HTR-8/SVneo (cell line): ENCODE measurements around the gene APOA4.
"Not testable (repeated sequence)": the region's sequence is repeated elsewhere in the genome, so short reads cannot be mapped to it uniquely, and the experiment has no call there.

Source experiments
- DNase-seq: peaks from one replicate; pipeline ENCODE4 v3.0.0; 2011; ENCODE audit warnings: low spot score, mixed read lengths; ENCODE audit not compliant: insufficient read length
- FAIRE-seq: peaks from 2 replicates; lab custom pipeline; 2011; peaks lifted over from hg19 to GRCh38; lab: Jason Lieb, UNC

Gene APOA4

DNA sequence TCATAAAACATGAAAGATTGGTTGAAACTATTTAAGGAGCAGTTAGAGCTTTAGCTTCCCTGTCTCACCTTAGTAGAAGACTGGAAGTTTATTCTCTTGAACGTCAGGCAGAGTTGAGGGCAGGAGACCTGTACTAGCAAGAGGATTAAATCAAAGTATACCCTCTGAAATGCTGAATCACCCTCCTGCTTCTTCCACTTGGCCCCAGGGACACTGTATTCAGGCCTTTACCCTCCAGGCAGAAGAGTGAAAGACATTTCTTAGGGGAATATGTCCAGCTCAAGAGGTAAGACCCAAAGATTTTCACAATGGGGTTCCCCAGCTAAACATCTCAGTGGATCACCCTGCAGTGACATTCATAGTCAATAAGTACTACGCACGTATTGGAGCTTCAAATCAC is 11.9 kb downstream of the APOA4 start:
- no peak for FAIRE-seq
- no peak for DNase-seq

DNA sequence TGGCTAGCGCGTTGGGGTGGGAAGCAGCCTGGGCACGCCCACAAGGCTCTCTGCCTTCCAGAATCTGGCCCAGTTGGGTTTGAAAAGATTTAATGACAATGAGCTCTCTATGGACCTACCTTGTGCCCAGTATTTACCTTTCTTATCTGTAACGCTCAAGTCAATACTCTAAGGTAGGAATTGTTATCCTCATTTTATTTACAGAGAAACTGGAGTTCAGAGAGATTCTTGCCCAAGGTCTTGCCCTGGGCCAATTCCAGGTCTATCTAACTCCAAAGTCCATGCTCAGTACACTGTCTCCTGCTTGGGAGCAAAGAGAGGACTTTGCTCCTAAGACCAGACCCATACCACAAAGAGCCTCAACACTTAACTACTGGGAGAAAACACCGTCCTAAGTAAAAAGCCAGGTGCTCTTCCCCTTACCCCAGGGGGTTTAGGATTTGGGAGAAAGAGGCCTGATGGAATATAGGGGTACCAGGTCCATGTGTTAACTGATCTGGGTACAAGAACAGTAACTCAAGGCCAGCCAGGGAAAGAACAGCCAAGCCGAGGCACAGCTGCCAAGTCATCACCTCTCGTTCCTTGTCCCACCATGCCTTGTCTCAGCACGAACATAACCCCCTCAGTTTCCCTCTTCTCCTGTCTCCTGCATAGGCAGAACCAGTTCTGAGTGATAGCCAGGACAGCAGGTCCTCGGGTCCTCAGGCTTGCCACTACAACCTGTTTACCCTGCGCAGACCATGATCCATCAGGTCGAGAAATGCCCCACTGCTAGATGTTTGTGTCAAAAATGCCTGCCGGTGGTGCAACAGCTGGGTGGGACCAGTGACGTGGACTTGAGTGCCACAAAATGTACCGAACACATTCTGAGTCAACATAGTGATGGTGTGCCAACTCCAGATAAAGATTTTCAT is 14.6 kb downstream of the APOA4 start:
- DNase-seq = no peak
- no peak for FAIRE-seq

DNA sequence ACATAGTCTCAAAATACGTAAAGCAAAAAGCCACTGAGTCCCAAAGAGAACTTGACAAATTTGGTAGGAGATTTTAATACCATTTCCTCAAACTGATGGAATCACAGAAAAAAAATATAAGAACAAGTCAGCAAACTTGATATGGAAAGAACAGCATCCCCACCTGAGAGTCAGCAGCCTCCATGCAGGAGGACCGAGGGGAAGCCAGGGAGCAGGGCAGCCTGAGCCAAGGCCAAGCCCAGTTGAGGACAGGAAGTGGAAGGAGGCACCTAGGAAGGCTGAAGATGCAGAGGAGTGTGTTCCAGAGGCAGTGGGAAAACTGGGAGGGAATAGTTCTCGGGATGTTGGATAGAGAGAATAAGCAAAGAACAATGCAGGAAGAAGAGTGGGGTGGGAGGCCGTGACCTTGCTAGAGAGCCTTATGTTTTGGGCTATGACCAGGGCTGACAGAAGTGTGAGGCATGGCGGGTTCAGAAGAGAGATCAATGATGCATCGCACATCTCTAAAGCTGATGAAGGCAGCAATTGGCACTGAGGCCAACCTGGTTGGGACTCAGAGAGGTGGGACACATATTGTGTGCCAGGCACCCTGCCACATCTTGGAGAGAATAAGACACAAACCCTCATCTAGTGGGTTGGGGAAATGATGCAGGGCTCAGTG is 15.4 kb downstream of the APOA4 start:
- FAIRE-seq (no peak), DNase-seq (no peak)

DNA sequence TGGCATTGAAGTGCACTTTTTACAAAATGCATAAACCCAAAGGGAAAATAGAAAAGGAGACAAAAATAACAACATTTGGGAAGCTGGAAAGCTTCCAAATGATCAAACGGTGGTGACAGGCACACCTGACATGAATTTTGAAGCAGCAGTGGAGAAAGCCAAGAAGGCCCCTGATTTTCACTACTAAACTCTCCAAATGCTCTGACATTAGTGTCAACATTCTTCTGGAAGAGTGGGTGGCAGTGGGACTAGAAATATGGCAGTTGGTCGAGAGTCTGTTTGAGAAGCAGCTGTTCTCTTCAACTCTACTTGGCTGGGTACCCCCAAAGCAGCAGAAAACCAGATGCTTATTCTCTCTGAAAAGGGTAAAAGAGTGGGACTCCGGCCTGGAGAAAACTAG is 19.1 kb downstream of the APOA4 start:
- FAIRE-seq = no peak

DNA sequence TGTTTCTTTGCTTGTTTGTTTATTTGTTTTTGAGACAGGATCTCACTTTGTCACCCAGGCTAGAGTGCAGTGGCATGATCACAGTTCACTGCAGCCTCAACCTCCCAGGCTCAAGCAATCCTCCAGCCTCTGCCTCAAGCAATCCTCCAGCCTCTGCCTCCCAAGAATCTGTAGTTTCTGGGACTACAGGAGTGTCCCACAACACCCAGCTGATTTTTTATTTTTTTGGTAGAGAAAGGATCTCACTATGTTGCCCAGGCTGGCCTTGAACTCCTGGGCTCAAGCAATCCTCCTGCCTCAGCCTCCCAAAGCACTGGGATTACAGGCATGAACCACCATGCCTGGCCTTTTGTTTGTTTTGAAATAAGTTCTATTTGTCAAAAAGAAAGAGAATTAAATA is 21.4 kb downstream of the APOA4 start:
- FAIRE-seq, DNase-seq: not testable (repeated sequence)

More for the DNA sequence above, 19.1 kb downstream of the APOA4 start:
- no peak for DNase-seq

DNA sequence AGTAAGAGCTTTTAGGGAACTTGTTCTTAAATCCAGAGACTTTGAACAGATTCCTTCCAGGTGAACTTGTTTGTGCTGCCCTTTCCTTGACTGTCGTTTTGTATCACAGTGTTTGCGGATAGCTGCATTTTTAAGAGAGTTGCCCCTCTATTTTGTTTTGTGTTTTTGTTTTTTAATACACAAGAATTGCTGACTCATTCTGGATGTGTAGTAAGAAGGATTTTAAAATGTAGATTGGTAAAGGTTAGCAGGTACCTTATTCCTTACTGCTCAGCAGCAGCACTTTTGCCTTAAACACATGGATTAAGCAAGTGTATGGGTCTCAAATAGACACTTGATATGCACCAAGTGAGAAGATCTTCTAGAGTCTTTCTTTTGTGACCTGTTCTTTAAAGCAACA is 22.5 kb downstream of the APOA4 start:
- FAIRE-seq (no peak), DNase-seq (no peak)

DNA sequence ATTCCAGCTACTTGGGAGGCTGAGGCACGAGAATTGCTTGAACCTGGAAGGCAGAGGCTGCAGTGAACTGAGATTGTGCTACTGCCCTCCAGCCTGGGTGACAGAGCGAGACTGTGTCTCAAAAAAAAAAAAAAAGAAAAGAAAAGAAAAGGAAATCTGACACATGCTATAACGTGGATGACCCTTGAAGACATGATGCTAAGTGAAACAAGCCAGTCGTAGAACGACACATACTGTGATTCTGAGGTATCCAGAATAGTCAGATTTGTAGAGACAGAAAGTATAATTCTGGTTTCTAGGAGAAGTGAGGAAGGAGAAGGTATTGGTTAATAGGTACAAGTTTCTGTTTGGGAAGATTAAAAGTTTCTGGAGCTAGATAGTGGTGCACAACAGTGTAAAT is 24.7 kb downstream of the APOA4 start:
- FAIRE-seq = no peak
- DNase-seq = no peak

DNA sequence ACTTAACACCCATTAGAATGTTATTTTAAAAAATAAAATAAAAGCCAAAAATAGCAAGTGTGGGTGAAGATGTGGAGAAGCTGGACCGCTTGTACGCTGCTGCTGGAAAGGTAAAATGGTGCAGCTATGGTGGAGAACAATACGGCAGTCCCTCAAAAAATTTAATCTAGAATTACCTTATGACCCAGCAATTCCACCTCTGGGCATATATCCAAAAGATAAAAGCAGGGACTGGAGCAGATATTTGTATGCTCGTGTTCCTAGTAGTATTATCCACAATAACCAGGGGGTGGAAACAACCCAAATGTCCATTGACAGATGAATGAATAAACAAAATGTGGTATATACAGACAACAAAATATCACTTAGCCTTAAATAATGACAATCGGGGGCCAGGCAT is 25.3 kb downstream of the APOA4 start:
- FAIRE-seq (no peak), DNase-seq (no peak)

DNA sequence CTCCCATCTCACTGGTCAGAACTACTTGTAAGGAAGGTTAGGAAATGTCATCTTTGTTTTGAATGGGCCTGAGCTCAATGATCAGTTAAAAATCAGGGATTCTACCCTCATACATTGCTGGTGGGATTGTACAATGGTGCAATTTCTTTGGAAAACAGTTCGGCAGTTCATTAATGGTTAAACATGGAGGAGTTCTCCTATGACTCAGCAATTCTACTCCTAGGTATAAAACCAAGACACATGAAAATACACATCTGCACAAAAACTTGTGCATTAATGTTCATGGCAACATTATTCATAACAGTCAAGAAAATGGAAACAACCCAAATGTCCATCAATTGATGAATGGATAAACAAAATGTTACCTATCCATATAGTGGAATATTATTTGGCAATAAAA is 26.6 kb downstream of the APOA4 start:
- no peak for DNase-seq

DNA sequence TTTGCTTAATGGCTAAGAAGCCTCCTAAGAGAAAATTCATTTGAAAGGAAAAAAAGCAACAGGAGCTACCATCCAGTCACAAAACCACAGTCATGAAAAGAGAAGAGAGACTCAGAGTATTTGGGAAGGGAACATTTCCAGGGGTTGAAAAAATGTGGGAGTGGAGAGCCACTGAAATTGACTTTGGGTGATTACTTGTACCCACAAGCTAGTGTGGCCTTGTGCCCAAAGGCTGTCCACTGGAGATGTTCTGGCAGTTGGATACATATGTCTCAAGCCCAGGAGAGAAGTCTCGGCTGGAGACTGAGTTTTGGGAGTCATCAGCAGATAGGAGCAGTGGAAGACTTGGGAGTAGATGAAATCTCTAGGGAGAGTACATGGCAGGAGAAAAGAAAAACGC is 28.3 kb downstream of the APOA4 start:
- no peak for FAIRE-seq

More for the DNA sequence above, 26.6 kb downstream of the APOA4 start:
- no peak for FAIRE-seq

DNA sequence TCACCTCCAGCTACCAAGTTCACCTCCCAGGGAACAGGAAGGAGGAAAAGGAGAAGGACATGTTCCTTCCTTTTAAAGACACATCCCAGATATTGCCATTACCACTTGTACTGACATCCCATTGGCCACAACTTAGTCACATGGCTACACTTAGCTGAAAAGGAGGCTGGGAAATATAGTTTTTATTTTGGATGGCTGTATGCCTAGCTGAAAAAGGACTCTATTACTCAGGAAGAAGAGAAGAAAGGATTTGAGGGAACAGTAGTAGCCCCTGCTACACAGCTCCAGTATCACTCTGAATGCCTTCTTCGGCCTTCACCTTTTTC is 29.4 kb downstream of the APOA4 start:
- FAIRE-seq = peak; percentile 48

More for the DNA sequence above, 28.3 kb downstream of the APOA4 start:
- no peak for DNase-seq

DNA sequence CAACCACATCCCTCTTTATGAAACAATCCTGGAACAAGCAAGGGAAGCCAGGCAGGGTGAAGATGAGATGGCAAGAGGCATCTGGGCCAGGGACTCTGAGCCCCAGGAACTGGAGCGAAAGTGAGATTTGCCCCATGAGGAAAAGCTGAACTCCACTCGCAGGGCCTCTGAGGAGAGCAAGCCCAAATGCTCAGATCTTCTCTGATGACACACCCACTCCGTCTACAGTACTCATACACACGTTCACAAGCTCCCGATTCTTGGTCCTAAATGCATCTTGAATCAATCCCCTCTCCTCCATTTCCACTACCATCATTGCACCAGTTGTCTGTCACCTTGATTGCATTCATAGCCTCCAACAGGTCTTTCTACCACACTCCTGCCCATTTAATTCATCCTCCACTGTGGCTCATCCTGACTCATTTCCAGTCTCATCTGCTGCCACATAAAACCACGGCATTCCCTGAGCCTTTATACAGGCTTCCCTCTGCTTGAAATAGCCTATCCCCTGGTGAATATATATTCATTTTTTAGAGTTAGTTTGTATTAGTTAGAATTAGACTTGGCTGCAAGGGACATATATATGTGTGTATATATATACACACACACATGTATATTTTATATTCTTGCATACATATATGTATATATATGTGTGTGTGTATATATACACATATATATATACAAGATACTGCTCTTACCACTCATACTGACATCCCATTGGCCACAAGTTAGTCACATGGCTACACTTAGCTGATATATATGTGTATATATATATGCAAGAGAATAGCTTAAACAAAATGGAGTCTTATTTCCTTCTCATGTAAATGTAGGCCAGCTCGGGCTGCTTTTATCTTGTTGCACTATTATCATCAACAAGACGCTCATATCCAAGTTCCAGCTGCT is 30.0 kb downstream of the APOA4 start:
- peak; percentile 36 for FAIRE-seq

More for the DNA sequence above, 29.4 kb downstream of the APOA4 start:
- DNase-seq = no peak

DNA sequence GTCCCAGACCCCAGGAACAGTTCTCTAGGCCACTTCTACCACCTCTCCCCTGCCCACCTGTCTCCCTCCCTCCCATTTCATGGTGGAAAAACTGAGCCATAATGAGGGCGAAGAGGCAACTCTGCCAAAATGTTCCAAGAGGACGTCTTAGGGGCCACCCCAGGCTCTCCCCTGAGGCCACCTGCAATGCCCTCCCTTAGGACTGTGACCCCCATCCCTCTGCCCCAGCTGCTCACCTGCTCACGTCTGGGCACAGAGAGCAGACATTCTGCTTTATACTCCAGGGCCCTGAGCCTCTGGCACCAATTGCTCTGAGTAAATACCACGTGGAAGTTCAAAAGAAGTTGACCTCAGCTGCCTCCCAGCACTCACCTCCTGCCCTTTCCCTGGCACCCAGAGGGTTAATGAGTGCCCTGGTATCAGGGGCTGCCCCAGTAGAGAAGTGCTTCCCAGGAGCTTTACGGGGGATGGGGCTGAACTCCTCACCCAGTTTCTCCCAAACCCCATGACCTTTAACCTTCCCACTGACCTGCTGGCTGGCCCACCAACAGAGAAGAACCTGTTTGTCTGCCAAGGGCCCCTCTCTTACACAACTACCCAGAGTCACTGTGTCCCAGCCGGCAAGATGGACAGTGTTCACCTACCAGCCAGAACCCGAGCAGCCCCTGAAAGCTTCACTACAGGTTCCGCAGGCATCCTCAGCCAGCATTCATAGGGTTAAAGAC is 30.8 kb downstream of the APOA4 start:
- DNase-seq (no peak), FAIRE-seq (no peak)

More for the DNA sequence above, 30.0 kb downstream of the APOA4 start:
- DNase-seq = no peak

DNA sequence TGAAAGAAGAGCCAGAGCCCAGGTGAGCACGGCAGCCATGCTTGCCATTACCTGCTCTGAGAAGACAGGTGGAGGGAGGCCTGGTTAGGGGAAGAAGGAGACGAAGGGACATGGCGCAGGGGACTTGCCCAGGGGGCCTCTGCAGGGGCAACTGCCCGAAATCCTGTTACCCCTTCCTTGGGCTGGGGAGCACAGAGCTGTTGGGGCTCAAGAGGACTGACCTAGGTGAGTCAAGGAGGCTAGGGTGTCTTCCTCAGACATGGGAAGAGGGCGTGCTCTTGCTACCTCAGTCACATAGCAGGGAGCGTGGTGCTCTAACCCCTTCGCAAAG is 31.3 kb downstream of the APOA4 start, which contains the start of gene APOA5:
Gene APOA5, minus strand, starts transcription at position 67 of the 331 bp plus-strand sequence. Its CDS starts 19 bp downstream, at position 48.
- no peak for FAIRE-seq
- no peak for DNase-seq

DNA sequence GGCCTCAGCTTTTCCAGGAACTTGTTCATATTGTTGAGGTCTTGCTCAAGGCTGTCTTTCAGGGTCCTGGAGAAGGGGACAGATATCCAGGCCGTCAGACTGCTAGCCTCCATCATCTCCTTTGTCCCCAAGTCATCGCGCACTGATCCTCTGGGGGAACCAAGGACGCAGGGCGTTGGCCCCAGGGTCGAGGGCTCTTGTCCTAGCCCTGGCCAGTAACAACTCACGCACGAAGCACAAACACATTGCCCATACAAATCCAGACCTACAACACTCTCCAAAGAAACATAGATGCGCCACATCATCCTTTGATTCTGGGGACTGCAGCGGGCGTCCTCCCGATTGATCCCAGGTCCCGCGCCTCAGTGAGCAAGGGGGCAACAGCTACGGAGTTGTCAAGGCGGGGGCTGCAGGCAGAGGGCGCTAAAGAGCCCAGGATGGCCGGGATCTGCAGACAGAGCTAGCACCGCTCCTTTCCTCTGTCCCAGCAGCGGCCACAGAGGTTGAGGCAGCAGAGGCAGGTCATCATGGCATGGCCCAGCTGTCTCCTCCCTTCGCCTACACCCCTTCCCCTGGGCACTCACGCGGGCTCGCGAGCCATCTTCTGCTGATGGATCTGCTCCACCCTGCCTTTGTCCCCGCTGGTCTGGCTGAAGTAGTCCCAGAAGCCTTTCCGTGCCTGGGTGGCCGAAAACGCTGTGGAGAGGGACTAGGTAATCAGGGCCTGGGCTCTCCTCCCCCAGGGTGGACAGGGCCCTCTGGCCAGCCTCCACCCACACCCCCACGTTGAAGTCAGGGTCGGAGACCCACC is 31.9 kb downstream of the APOA4 start:
- DNase-seq (peak; percentile 70), FAIRE-seq (peak; percentile 23)

DNA sequence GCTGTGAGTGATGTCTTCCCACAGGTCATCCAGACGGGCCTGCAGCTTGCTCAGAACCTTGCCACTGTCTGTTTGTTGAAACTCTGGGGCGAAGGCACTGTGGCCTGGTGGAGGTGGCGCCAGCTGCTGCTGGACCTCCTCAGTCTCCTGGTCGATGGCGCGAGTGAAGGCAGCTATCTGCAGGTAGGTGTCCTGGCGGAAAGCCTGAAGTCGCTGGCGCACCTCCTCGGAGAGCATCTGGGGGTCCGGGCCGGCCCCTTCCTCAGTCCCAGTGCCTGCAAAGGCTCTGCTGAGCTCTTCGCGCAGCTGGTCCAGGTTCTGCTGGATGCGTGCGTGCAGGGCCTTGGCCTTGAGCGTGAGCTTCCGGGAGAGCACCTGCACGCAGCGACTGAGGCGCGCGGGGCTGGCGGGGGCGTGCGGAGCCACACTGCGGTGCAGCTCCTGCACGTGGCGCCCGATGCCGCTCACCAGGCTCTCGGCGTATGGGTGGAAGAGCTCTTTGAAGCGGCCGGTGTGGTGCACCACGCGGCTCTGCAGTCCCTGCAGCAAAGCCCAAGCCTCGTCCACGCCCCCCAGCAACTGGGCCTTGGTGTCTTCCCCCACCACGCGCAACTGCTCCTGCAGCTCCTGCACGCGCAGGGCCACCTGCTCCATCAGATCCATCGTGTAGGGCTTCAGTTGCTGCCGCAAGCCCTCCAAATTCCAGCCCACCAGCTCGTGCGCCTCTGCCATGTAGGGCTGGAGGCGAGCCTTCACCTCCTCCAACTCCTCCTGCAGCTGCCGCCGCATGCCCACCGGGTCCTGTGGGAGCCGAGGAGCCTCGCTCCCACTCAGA is 32.7 kb downstream of the APOA4 start:
- FAIRE-seq (no peak), DNase-seq (no peak)

DNA sequence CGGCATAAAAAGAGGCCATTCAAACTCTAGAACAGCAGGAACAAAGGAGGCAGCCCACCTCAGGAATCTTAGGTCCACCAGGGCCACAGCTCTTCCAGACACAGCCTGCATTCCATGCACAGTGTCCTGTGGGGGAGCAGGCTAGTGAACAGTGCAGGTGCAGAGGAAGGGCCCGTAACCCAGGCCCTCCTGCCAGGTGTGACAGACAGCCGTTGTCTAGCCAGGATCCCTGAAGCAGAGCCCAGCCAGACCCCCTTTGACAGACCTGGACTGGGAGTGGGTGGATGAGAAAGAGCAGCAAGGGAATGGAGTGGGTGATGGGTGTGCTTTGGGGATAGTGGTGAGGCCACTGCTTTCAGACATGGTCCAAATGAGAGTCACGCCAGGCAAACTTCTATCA is 34.1 kb downstream of the APOA4 start:
- FAIRE-seq (no peak), DNase-seq (no peak)

DNA sequence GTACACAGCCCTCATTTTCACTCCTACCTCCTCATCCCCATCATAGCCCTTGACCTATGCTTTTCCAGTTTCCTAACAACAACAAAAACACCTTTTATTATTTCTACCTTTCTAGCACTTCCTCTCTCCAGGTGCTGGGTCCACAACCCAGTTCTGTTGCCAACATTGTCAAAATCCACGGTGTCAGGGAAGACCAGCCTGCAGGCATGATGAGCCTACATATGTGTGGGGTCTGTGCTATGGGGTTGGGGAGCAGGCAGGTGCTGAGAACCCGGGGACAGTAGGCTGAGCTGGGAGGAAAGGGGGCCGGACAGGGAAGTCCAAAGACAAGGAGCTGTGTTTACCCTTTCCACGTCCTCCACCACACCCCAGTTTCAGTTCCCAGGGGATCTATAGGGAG is 34.6 kb downstream of the APOA4 start:
- DNase-seq (no peak), FAIRE-seq (no peak)
